ENCODE measurements around the gene CCDC60. TPM values are rescaled to one million over a fixed set of nuclear protein-coding genes. Genes with fewer than 3 reads are reported as not detected.

Gene CCDC60
- total and polyA plus RNA-seq, 12 donors = not detected

- H3K4me1 ChIP-seq = peaks cover 0 to 9% (median 0%) of the 10 kb centered on the region in 9 donors
- peaks cover 0 to 3% (median 0%) of the 10 kb centered on the region in 7 donors for H3K27me3 ChIP-seq
- H3K9me3 ChIP-seq = no peaks in the 10 kb centered on the region
- no peak overlapping the region for H3K4me3 ChIP-seq
- intact Hi-C loops (cut with DNase I) = no loop called here
- no peak for TF ChIP-seq CTCF (IDR thresholded peaks at IDR 0.05)
- 94 to 96% methylated on average over 1 of the region's 1 CpG for WGBS, 2 donors
- ATAC-seq (no peak), DNase-seq (no peak)
- no peaks in the 10 kb centered on the region for H3K36me3 ChIP-seq
- H3K27ac ChIP-seq = no peak overlapping the region
Observed at GRCh38 chr12:119574255-119574654, 239.7 kb downstream of the CCDC60 start.

GRCh38 chr12:119576118-119576810 lies 241.7 kb downstream of the CCDC60 start:
- 64 to 73% methylated on average over 8 of the region's 8 CpGs for WGBS, 2 donors

GRCh38 chr12:119576915-119577314 lies 242.4 kb downstream of the CCDC60 start:
- H3K4me3 ChIP-seq = no peak overlapping the region
- no peak for TF ChIP-seq CTCF (IDR thresholded peaks at IDR 0.05)
- no peak for DNase-seq
- no peak for ATAC-seq
- 44 to 72% methylated on average over 1 of the region's 1 CpG for WGBS, 2 donors
- H3K4me1 ChIP-seq = peaks cover 0 to 9% (median 0%) of the 10 kb centered on the region in 9 donors
- no peaks in the 10 kb centered on the region for H3K9me3 ChIP-seq
- intact Hi-C loops (cut with DNase I) = no loop called here
- H3K27me3 ChIP-seq = peaks cover 0 to 3% (median 0%) of the 10 kb centered on the region in 7 donors
- H3K27ac ChIP-seq = no peak overlapping the region
- no peaks in the 10 kb centered on the region for H3K36me3 ChIP-seq

More at GRCh38 chr12:119576118-119576810, 241.7 kb downstream of the CCDC60 start:
- H3K9me3 ChIP-seq = no peaks in the 10 kb centered on the region
- H3K27me3 ChIP-seq = peaks cover 0 to 3% (median 0%) of the 10 kb centered on the region in 7 donors
- no peaks in the 10 kb centered on the region for H3K36me3 ChIP-seq
- no peak for TF ChIP-seq CTCF (IDR thresholded peaks at IDR 0.05)
- H3K4me3 ChIP-seq = no peak overlapping the region
- no peak for DNase-seq
- ATAC-seq = no peak
- peaks cover 0 to 9% (median 0%) of the 10 kb centered on the region in 9 donors for H3K4me1 ChIP-seq
- intact Hi-C loops (cut with DNase I) = no loop called here
- peak overlapping the region in 1 of 10 donors; percentile 31 for H3K27ac ChIP-seq

GRCh38 chr12:119578112-119578511 lies 243.6 kb downstream of the CCDC60 start:
- peaks cover 0 to 9% (median 0%) of the 10 kb centered on the region in 9 donors for H3K4me1 ChIP-seq
- peaks cover 0 to 3% (median 0%) of the 10 kb centered on the region in 7 donors for H3K27me3 ChIP-seq
- H3K27ac ChIP-seq = no peak overlapping the region
- DNase-seq = no peak
- intact Hi-C loops (cut with DNase I) = no loop called here
- WGBS, 2 donors = 83 to 85% methylated on average over 2 of the region's 2 CpGs
- H3K9me3 ChIP-seq = no peaks in the 10 kb centered on the region
- ATAC-seq = no peak
- no peak overlapping the region for H3K4me3 ChIP-seq
- H3K36me3 ChIP-seq = no peaks in the 10 kb centered on the region
- no peak for TF ChIP-seq CTCF (IDR thresholded peaks at IDR 0.05)
